NCI-H510A treated with DMSO at 0.1 percent for 48 hours (cell line): ENCODE results near the gene TMEM203.

ENCODE experiments used
- DNase-seq: peaks from one replicate; lab custom pipeline; 2025; lab: John Stamatoyannopoulos, UW

Gene TMEM203

GRCh38 chr9:137218754-137219271, 13.4 kb upstream of the TMEM203 start:
- no peak for DNase-seq

DNA sequence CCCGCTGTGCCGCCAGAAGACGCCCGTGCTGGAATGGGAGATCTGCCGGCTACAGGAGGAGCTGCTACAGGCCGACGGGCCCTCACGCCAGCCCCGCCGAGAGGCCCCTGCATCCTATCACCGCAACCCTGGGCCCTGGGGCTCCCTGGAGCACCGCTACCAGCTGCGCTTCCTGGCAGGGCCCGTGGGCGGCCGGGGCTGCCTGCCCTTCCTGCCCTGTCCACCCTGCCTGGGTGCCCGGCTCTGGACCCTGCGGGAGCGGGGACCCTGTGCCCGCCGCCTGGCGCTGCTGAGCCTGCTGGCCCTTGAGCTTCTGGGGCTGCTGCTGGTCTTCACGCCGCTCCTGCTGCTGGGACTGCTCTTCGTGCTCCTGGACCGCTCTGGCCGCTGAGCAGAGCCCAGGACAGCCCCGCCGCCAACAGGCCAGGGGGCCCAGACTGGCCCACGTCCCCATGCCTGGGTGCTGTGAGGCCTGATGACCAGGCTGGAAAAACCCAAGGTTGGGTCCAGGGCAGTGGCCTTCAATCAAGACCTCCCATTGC, 12.8 kb upstream of the TMEM203 start:
- no peak for DNase-seq

GRCh38 chr9:137217276-137218211, 12.1 kb upstream of the TMEM203 start:
- DNase-seq: peak; percentile 92

DNA sequence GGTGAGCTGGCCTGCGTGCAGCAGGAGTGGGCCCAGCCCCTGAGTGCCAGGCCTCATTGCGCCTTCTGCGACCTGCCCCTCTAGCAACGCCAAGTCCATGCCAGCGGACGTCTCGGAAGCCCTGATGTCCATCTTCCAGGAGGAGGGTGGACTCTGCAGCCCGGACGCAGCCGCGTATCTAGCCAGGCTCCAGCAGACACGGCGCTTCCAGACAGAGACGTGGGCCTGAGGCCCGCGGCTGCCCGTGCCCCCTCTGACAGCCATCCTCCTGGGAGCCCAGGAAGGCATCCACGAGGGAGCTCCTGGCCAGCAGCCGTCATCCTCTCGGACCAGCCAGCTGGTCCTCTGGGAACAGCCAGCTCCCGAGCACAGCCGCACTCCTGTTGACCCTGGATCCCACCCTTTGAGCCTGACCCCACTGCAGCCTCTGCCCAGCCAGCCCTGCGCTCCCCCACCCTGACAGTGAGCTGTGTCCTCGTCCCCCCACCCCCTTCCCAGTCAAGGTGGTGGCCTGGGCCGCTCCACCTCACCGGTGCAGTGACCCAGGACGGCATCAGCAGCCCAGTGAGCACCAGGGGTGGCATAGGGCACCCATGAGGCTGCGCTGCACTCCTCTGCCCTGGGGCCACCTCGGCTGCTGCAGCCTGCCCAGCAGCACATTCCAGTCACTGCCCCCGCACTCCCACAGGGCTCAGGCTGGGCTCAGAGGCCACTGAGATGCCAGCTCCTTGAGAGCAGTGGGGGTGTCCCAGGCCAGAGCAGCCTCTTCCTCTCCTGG, 10.9 kb upstream of the TMEM203 start:
- no peak for DNase-seq

GRCh38 chr9:137215196-137215986, 9.9 kb upstream of the TMEM203 start:
- no peak for DNase-seq

GRCh38 chr9:137214620-137215019, 9.2 kb upstream of the TMEM203 start:
- DNase-seq: no peak

DNA sequence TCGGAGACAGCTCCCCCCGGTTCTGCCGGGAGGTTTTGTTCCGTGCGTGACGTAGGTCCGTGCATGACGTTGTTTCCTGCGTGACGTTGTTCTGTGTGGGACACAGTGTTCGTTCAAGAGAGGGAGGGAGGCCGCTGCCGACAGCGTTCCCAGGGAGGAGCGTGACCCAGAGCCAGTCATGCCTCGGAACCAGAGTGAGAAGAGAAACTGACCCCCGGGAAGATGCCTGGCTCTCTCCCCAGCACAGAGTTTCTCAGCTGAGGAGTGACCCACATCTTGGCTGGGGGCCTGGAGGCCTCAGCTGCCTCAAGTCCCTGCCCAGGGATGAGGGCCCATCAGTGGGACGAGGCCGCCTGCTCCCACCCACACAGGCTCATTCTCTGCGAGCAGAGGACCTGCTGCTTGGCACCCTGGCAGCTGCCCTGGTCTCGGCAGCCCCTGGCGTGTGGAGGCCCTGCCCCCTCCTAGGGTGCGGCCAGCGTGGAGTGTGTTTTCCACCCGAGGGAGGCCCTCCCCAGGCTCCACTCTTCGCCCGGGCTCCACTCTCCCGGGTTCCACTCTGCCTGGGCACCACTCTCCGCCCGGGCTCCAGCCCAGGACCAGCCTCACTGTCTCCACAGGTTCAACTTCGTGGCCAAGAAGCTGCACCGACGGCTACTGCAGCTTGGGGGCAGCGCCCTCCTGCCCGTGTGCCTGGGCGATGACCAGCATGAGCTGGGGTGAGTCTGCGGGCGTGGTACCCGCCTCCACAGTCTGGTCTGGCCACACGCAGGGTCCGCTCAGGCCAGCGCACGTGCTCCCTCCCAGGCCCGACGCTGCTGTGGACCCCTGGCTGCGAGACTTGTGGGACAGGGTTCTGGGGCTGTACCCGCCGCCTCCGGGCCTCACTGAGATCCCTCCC, 8.0 kb upstream of the TMEM203 start:
- no peak for DNase-seq

DNA sequence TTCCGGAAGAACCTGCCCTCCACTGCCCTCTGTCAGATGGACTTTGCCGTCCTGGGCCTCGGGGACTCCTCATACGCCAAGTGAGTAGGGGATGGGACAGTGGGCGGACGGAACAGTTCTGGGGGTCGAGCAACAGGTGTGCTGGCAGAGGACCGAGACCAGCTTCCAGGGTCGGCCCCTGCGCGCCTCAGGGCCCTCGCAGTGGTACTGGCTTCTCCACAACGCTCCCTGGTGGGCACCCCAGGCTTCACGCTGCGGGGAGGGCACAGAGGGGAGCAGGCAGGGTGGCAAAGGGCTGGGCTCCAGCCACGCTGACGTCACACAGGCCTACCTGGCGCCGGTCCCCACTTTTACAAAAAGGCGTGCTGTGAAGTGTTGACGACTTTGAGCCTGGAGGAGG, 7.1 kb upstream of the TMEM203 start:
- DNase-seq: no peak

GRCh38 chr9:137211532-137211931, 6.1 kb upstream of the TMEM203 start:
- DNase-seq: no peak

GRCh38 chr9:137206602-137207001, 1.2 kb upstream of the TMEM203 start:
- no peak for DNase-seq

GRCh38 chr9:137204731-137205125, 720 bp downstream of the TMEM203 start:
- no peak for DNase-seq

DNA sequence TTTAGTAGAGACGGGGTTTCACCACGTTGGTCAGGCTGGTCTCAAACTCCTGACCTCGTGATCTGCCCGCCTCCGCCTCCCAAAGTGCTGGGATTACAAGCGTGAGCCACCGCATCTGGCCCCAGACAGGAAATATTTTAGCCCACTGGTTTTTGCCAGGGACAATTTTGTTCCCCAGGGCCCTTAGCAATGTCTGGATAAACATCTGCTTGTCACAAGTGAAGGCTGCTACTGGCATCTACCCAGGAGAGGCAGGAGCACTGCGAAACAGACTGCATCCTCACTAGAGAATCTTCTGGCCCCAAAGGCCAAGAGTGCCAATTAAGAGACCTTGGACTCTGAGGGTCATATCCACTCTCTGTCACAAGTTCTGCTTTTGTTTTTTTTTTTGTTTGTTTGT, 2.5 kb downstream of the TMEM203 start:
- DNase-seq: no peak

DNA sequence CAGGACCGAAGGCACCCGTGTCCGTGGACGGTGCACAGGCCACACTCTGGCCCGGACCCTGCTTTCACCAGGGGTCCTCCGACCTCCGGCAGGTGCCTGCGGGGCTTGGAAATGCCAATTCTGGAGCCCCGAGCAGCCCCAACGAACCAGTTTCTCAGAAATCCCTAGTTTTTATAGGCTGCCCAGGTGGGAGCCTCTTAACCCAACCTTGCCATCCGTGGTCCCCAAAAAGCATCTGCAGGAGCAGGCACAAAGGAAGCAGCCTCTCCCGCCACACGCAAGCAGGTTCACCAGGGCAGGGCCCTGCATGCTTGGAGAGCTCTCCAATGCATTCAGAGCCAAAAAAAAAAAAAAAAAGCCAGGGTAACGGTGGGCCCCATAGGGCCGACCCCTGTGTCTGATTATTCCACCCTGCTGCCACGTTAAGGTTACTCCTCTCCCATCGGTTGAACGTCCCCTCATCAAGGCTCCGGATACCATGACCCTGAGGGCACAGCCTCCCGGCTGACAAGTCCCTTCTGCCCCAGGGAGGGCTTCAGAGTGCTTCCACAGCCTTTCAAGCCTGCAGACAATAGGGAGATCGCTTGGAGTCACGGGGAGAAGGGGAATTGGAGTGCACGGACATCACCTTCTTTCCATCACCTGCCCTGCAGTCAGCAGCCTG, 4.1 kb downstream of the TMEM203 start:
- DNase-seq: no peak

GRCh38 chr9:137200311-137201204, 4.9 kb downstream of the TMEM203 start, which contains the start of gene TPRN:
Gene TPRN (minus strand): TSS chr9:137200741. CDS start chr9:137200711, 30 bp downstream.
- peak; percentile 96 for DNase-seq

- no peak for DNase-seq
Observed at GRCh38 chr9:137199411-137200121, 5.9 kb downstream of the TMEM203 start.

DNA sequence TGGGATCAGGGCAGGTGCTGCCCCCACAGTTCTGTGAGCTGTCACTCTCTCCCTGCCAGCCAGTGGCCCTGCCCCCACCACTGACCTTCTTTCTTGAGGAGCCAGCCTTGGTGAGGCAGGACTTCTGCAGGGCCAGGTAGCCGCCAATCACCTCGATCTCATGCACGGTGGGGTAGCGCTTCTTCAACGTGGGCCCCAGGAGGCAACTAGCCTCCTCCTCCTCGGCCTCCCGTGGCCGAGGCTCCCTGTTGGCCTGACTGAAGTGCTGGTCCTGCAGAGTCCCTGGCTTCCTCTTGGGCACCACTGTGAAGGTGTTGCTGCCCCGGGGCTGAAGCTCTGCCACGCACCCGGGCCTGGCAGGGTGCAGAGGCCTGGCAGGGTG, 6.6 kb downstream of the TMEM203 start:
- no peak for DNase-seq

GRCh38 chr9:137198051-137198901, 7.2 kb downstream of the TMEM203 start:
- peak; percentile 14 for DNase-seq
